ENCODE data around the gene XPR1. TPM values are rescaled to one million over a fixed set of nuclear protein-coding genes. Genes with fewer than 3 reads are reported as not detected.

Gene XPR1
- total RNA-seq, 1 experiment from 2014 or later: 36.1 TPM

DNA sequence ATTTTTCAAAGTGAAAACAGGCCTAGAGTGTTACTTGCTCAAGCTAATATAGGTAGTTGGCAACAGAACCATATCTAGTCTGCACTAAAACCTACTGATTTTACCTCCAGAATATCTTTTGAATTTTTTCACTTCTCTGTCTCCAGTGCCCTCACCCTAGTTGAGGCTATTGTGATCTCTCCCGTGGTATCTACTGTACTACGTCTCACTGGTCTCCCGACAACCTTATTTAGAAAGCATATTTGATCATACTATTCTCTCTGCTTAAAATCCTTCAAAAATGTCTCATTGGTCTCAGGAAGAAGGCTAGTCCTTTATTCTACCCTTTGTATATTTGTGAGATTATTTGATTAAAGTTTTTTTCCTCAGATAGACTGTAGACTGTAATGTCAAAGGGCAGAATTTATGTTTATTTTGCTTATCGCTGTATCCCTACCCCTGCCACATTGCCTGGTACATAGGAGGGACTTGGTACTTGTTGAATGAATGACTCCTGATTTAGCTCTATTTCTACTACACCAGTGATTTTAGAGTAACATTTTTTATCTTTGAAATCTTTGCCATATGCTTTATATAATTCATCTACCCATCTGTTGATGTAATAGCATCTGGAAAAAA, 145.4 kb downstream of the XPR1 start:
- intact Hi-C loops (cut with micrococcal nuclease; ENCODE audit: unreplicated experiment) (no loop called here), in situ Hi-C loops (cut with HindIII; ENCODE audit: low pct_unique_long_range_greater_than_20kb, low sequenced_read_pairs) (no loop called here)
- H3K9me3 ChIP-seq (ENCODE audit: control insufficient read depth, insufficient read depth, low read depth, low read length): no peaks in the 10 kb centered on the region
- H3K36me3 ChIP-seq (ENCODE audit: control insufficient read depth, insufficient read depth, low read length): no peaks in the 10 kb centered on the region
- H3K4me3 ChIP-seq (ENCODE audit: low read depth in 2 of 2, low read length in 2 of 2): no peak overlapping the region
- H3K27me3 ChIP-seq (ENCODE audit: control insufficient read depth, insufficient read depth, low read length): no peaks in the 10 kb centered on the region
- ATAC-seq (no peak), DNase-seq (ENCODE audit: low read depth, low spot score) (no peak)
- BruUV-seq (replicated peaks): no TSS peak
- H3K4me1 ChIP-seq (ENCODE audit: control insufficient read depth, insufficient read depth, low read length): no peaks in the 10 kb centered on the region
- ChIA-PET POLR2A (no interaction called here), CTCF (no interaction called here)
- H3K27ac ChIP-seq (ENCODE audit: low read length): no peak overlapping the region
- TF ChIP-seq TCF7L2 (IDR thresholded peaks at IDR 0.05; ENCODE audit: low read depth, low read length) (no peak), POLR2AphosphoS5 (IDR thresholded peaks at IDR 0.05; ENCODE audit: low read depth, low read length) (no peak), SIN3A (IDR thresholded peaks at IDR 0.05; ENCODE audit: borderline replicate concordance, insufficient read depth, low read depth, low read length) (no peak)
- TF ChIP-seq, protein P1, sequence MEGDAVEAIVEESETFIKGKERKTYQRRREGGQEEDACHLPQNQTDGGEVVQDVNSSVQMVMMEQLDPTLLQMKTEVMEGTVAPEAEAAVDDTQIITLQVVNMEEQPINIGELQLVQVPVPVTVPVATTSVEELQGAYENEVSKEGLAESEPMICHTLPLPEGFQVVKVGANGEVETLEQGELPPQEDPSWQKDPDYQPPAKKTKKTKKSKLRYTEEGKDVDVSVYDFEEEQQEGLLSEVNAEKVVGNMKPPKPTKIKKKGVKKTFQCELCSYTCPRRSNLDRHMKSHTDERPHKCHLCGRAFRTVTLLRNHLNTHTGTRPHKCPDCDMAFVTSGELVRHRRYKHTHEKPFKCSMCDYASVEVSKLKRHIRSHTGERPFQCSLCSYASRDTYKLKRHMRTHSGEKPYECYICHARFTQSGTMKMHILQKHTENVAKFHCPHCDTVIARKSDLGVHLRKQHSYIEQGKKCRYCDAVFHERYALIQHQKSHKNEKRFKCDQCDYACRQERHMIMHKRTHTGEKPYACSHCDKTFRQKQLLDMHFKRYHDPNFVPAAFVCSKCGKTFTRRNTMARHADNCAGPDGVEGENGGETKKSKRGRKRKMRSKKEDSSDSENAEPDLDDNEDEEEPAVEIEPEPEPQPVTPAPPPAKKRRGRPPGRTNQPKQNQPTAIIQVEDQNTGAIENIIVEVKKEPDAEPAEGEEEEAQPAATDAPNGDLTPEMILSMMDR (IDR thresholded peaks at IDR 0.05): no peak
- TF ChIP-seq, protein P2, sequence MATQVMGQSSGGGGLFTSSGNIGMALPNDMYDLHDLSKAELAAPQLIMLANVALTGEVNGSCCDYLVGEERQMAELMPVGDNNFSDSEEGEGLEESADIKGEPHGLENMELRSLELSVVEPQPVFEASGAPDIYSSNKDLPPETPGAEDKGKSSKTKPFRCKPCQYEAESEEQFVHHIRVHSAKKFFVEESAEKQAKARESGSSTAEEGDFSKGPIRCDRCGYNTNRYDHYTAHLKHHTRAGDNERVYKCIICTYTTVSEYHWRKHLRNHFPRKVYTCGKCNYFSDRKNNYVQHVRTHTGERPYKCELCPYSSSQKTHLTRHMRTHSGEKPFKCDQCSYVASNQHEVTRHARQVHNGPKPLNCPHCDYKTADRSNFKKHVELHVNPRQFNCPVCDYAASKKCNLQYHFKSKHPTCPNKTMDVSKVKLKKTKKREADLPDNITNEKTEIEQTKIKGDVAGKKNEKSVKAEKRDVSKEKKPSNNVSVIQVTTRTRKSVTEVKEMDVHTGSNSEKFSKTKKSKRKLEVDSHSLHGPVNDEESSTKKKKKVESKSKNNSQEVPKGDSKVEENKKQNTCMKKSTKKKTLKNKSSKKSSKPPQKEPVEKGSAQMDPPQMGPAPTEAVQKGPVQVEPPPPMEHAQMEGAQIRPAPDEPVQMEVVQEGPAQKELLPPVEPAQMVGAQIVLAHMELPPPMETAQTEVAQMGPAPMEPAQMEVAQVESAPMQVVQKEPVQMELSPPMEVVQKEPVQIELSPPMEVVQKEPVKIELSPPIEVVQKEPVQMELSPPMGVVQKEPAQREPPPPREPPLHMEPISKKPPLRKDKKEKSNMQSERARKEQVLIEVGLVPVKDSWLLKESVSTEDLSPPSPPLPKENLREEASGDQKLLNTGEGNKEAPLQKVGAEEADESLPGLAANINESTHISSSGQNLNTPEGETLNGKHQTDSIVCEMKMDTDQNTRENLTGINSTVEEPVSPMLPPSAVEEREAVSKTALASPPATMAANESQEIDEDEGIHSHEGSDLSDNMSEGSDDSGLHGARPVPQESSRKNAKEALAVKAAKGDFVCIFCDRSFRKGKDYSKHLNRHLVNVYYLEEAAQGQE (IDR thresholded peaks at IDR 0.05; ENCODE audit: insufficient read depth in 1 of 2, low read depth in 2 of 2, low read length in 1 of 2): no peak

DNA sequence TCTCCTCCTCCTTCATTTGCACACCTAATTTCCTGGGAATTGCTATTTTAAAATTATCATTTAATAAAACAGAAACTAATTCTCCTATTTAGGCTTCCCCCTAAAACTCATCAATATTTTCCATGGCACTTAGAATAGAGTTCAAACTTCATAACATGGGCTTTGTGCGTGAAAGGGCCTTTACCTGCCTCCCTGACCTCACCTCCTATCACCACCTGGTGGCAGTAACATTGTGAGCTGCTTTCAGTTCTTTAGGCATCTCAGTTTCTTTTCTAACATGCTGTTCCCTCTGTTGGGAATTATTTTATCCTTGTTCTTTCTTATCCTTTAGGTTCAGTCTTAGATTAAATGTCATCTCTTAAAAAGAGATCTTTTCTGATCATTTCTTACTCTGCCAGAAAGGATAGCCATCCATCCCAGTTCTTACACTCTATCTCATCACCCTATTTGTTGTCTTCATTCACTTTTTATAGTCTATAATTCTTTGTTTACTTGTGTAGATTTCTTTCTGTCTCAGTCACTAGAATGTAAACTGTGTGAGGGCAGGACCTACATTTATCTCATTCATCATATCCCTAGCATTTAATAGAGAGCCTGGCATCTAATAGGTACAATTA, 147.1 kb downstream of the XPR1 start:
- no TSS peak for BruUV-seq (replicated peaks)

More for the DNA sequence above, 147.1 kb downstream of the XPR1 start:
- TF ChIP-seq, protein P2 (IDR thresholded peaks at IDR 0.05; ENCODE audit: insufficient read depth in 1 of 2, low read depth in 2 of 2, low read length in 1 of 2): no peak
- TF ChIP-seq, protein P1 (IDR thresholded peaks at IDR 0.05): peak; percentile 73
- TF ChIP-seq POLR2AphosphoS5 (IDR thresholded peaks at IDR 0.05; ENCODE audit: low read depth, low read length): no peak
- CTCF ChIA-PET: no interaction called here
- in situ Hi-C loops (cut with HindIII; ENCODE audit: low pct_unique_long_range_greater_than_20kb, low sequenced_read_pairs): no loop called here
- Histone ChIP-seq H3K4me1 (ENCODE audit: control insufficient read depth, insufficient read depth, low read length) (no peaks in the 10 kb centered on the region), H3K27ac (ENCODE audit: low read length) (no peak overlapping the region), H3K9me3 (ENCODE audit: control insufficient read depth, insufficient read depth, low read depth, low read length) (no peaks in the 10 kb centered on the region), H3K36me3 (ENCODE audit: control insufficient read depth, insufficient read depth, low read length) (no peaks in the 10 kb centered on the region), H3K4me3 (ENCODE audit: low read depth in 2 of 2, low read length in 2 of 2) (no peak overlapping the region), H3K27me3 (ENCODE audit: control insufficient read depth, insufficient read depth, low read length) (no peaks in the 10 kb centered on the region)
- POLR2A ChIA-PET: no interaction called here
- ATAC-seq (no peak; the same call in 1 of the 2 replicates), DNase-seq (ENCODE audit: low read depth, low spot score) (no peak)
- intact Hi-C loops (cut with micrococcal nuclease; ENCODE audit: unreplicated experiment): no loop called here
